Measurements from ENCODE around the gene RIMBP2.

RIMBP2 gene

DNA sequence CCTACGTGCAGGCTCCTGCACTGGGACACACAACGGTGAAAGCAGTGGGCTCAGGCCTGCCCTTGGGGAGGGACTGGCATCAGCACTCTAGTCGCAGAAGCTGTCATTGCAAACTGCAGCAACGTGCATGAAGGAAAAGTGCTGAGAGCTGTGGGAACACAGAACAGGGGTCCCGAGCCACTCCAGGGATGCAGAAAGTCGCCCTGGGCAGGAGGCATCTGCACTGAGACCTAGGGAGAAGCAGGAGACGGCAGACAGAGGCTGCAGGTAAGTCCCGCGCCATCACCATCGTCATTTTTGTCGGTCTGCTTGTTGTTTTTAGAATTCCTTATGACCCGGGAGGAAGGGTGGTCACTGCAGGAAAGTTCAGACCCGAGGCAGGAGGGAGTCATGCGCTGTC, 21.6 kb upstream of the RIMBP2 start:
- DNase-seq (ENCODE audit: low spot score) = no peak
- TF ChIP-seq, protein P1, sequence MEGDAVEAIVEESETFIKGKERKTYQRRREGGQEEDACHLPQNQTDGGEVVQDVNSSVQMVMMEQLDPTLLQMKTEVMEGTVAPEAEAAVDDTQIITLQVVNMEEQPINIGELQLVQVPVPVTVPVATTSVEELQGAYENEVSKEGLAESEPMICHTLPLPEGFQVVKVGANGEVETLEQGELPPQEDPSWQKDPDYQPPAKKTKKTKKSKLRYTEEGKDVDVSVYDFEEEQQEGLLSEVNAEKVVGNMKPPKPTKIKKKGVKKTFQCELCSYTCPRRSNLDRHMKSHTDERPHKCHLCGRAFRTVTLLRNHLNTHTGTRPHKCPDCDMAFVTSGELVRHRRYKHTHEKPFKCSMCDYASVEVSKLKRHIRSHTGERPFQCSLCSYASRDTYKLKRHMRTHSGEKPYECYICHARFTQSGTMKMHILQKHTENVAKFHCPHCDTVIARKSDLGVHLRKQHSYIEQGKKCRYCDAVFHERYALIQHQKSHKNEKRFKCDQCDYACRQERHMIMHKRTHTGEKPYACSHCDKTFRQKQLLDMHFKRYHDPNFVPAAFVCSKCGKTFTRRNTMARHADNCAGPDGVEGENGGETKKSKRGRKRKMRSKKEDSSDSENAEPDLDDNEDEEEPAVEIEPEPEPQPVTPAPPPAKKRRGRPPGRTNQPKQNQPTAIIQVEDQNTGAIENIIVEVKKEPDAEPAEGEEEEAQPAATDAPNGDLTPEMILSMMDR (IDR thresholded peaks at IDR 0.05) = no peak
- H3K4me3 ChIP-seq = no peak overlapping the region
- no peak overlapping the region for H3K27ac ChIP-seq

DNA sequence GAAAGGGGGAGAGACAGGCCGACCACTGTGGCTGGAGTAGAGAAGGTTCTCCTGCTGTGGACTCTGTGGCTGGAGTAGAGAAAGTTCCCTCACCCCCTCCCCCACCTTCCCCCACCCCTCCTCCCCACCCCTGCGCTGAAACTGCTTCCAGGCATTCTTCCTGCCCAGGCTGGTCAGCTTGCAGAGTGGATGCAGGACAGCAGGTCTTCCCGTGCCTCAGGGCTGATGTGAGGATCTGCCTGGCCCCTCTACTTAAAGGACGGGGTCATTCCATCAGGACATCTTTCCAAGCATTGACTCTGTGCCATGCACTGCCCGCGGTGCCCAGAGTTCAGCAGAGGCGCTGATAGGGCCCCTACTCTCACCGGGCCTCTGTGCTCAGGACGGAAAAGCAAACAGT, 13.2 kb upstream of the RIMBP2 start:
- H3K4me3 ChIP-seq = no peak overlapping the region
- no peak overlapping the region for H3K27ac ChIP-seq
- no peak for DNase-seq (ENCODE audit: low spot score)
- TF ChIP-seq, protein P1 (IDR thresholded peaks at IDR 0.05) = no peak

DNA sequence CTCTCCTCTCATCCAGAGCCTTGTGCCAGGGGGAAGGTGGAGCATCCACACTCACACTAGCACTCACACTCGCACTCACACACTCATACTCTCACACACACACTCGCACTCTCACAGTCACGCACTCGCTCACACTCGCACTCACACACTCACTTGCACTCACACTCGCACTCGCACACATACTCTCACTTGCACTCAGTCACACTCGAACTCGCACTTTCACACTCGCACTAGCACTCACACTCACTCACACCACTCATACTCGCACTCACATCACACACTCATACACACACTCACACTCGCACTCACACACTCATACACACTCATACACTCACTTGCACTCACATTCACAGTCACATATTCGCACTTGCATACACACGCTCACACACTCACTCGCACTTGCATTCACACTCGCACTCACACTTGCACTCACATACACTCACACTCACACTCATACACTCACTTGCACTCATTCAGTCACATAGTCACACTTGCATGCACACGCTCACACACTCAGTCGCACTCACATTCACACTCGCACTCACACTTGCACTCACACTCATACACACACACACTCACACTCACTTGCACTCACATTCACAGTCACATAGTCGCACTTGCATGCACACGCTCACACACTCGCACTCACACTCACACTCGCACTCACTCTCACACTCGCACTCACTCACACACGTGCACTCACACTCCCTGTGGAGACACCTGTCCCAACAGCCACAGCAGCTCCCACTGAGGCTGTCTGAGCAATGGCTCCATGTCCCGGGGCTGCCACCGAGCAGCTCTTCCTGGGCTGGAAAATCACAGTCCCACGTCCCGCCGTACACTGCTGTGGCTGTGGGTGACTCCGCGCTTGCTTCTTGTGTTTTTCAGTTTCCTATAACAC, 12.3 kb upstream of the RIMBP2 start:
- TF ChIP-seq, protein P1 (IDR thresholded peaks at IDR 0.05) = no peak
- H3K27ac ChIP-seq = no peak overlapping the region
- H3K4me3 ChIP-seq = no peak overlapping the region
- peak; percentile 33 for DNase-seq (ENCODE audit: low spot score)

DNA sequence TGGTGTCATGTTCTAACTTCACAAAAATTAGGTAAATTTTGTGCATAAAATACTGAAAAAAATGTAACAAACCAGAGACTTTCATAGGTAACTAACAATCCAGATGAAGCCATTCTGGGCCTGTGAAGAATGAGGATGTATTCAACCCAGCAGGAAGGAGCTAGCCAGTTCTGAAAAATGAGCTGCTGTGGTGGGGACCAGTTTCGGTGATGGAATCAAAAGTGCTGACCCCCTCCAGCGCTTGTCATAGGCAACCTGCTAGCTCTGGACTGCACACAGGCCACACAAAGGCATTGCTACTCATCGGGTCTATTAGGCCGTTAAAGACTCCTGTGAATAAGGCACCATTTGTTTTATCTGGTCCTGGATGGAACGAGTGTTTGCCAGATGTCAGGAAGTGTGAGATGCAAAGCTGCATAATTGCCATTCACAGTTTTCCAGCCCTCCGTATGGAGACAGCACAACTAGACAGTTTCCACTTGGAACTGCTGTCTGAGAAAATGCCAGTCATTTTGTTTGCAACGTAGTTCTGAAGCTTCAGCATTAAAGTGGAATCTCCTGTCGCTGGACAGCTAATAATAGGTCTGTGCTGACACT, 3.3 kb upstream of the RIMBP2 start:
- no peak overlapping the region for H3K4me3 ChIP-seq
- no peak for DNase-seq (ENCODE audit: low spot score)
- TF ChIP-seq, protein P1 (IDR thresholded peaks at IDR 0.05) = no peak
- no peak overlapping the region for H3K27ac ChIP-seq

DNA sequence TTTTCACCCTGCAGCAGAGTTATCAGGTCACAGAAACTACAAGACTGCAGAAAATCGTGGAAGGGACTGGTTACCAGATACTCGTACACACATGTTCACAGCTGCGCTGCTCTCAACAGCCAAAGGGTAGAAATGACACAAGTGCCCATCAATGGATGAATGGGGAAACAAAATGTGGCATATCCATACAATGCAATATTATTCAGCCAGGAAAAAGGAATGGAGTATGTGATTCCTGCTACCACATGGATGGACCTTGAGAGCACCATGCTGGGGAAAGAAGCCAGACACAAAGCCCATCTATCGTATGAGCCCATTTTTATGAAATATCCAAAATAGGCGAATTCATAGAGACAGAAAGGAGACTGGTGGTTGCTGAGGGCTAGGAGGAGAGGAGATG, 1.7 kb upstream of the RIMBP2 start:
- DNase-seq (ENCODE audit: low spot score) = no peak
- no peak overlapping the region for H3K27ac ChIP-seq
- TF ChIP-seq, protein P1 (IDR thresholded peaks at IDR 0.05) = no peak

DNA sequence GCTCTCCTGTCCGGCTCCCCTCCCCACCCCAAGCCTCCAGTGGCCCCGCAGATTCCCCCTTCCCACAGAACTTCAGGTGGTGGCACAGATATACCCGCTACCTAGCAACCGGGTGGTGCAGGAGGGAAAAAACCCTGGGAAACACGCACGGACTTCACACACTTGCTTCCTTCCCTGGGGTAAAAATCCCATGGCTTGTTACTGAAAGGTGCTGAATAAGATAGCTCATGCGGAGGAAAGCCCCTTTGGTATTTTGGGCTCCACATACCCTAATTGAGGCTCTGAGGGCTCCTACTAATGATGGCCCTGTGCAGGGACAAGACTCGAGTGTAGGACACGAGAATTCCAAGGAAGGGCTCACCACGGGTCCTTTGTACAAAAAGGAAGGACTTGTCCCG, 869 bp upstream of the RIMBP2 start:
- TF ChIP-seq, protein P1 (IDR thresholded peaks at IDR 0.05) = no peak
- H3K4me3 ChIP-seq = no peak overlapping the region
- no peak for DNase-seq (ENCODE audit: low spot score)
- H3K27ac ChIP-seq = no peak overlapping the region

More for the DNA sequence above, 1.7 kb upstream of the RIMBP2 start:
- no peak overlapping the region for H3K4me3 ChIP-seq
